Measurements from ENCODE around the gene PRKCE. TPM values are rescaled to one million over a fixed set of nuclear protein-coding genes. Genes with fewer than 3 reads are reported as not detected.

The PRKCE gene
- total RNA-seq, 1 experiment from 2014 or later, result 21.7 TPM

GRCh38 chr2:46002507-46002883 is 351.0 kb downstream of the PRKCE start:
- Histone ChIP-seq H3K79me2 (ENCODE audit: low read depth) (no peaks in the 10 kb centered on the region), H3K4me3 (no peak overlapping the region), H3K27ac (no peak overlapping the region), H3K9me3 (ENCODE audit: insufficient read depth, low read depth) (no peaks in the 10 kb centered on the region), H3K36me3 (ENCODE audit: low read depth) (0 out of 2 replicates have a peak, but pooled peaks cover 6% of the 10 kb centered on the region), H3K4me1 (replicated peaks; ENCODE audit: insufficient read depth) (no peaks in the 10 kb centered on the region), H2AFZ (no peak overlapping the region), H3K9me2 (ENCODE audit: insufficient read depth) (no peaks in the 10 kb centered on the region), H3K27me3 (ENCODE audit: insufficient read depth, low read depth) (no peaks in the 10 kb centered on the region), H3K4me2 (no peak overlapping the region), H4K20me1 (ENCODE audit: insufficient read depth) (no peaks in the 10 kb centered on the region), H3F3A (ENCODE audit: insufficient read depth, low read depth) (no peaks in the 10 kb centered on the region)
- ChIA-PET CTCF (no interaction called here), POLR2A (ENCODE audit: unreplicated experiment) (no interaction called here)
- no TSS peak for BruUV-seq (replicated peaks)
- no peak for DNase-seq
- intact Hi-C loops (cut with micrococcal nuclease; ENCODE audit: unreplicated experiment), result no loop called here
- TF ChIP-seq EZH2 (IDR thresholded peaks at IDR 0.05; ENCODE audit: low read depth), result no peak
- no peak for TF ChIP-seq CTCF (conservative IDR thresholded peaks at IDR 0.05)

DNA sequence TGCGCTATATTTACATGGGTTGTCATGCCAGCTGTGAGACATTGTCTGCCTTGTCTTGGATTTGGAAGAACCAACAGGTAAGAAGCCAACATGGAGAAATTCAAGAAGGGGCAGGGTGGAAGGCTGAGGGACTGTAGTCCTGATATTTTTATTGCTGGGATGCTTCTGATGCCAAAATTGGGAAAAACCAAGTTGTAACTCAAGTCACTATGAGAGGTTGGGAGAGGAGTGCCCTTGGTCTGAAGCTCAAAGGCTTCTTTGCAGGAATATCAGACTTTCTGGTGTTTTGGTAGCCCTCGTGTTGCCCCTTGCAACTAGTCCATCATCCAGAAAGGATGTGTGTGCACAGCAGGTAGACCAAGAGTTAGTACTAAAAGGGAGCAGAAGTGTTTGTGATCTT is 351.5 kb downstream of the PRKCE start:
- H3F3A ChIP-seq (ENCODE audit: insufficient read depth, low read depth), result peaks cover 2% of the 10 kb centered on the region; the same call in 1 of the 2 replicates
- H3K9me2 ChIP-seq (ENCODE audit: insufficient read depth), result no peaks in the 10 kb centered on the region
- H3K4me1 ChIP-seq (replicated peaks; ENCODE audit: insufficient read depth), result peaks cover 5% of the 10 kb centered on the region
- H4K20me1 ChIP-seq (ENCODE audit: insufficient read depth), result no peaks in the 10 kb centered on the region
- ChIA-PET CTCF (no interaction called here), POLR2A (ENCODE audit: unreplicated experiment) (no interaction called here)
- TF ChIP-seq CTCF (conservative IDR thresholded peaks at IDR 0.05) (no peak), EZH2 (IDR thresholded peaks at IDR 0.05; ENCODE audit: low read depth) (no peak)
- no peaks in the 10 kb centered on the region for H3K79me2 ChIP-seq (ENCODE audit: low read depth)
- no peak overlapping the region for H3K4me2 ChIP-seq
- no peaks in the 10 kb centered on the region for H3K9me3 ChIP-seq (ENCODE audit: insufficient read depth, low read depth)
- 0 out of 2 replicates have a peak, but pooled peaks cover 6% of the 10 kb centered on the region for H3K36me3 ChIP-seq (ENCODE audit: low read depth)
- no peak overlapping the region for H3K4me3 ChIP-seq
- no peaks in the 10 kb centered on the region for H3K27me3 ChIP-seq (ENCODE audit: insufficient read depth, low read depth)
- no peak for DNase-seq
- no peak overlapping the region for H3K27ac ChIP-seq
- intact Hi-C loops (cut with micrococcal nuclease; ENCODE audit: unreplicated experiment), result no loop called here
- BruUV-seq (replicated peaks), result no TSS peak
- no peak overlapping the region for H2AFZ ChIP-seq

DNA sequence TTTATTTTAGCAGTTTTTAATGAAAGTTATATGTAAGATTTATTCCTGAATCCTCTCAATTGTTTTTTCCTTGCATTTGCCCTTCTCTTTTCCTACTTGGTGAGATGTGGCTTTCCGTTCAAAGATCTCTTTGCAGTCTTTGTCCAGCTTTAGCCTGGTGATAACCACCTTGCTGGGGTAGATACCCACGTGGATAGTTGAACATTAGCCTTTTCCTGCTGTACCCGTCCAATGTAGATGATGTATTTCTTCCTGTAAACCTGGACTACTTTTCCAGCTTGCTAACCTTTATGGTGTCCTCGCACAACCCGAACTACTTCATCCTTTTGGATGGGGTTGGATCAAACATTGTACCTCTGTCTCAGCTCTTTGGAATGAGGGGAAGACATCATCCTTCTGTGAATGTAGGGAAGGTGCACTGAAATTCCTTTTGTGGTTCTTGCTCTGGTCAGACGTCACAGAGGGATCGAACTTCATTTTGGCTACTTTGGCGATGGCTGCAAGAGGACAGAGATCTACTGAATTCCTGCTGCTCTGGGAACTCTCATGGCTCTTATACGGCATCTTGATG is 352.5 kb downstream of the PRKCE start:
- Histone ChIP-seq H3K27ac (no peak overlapping the region), H3K27me3 (ENCODE audit: insufficient read depth, low read depth) (no peaks in the 10 kb centered on the region), H3K9me3 (ENCODE audit: insufficient read depth, low read depth) (no peaks in the 10 kb centered on the region), H2AFZ (no peak overlapping the region), H3K4me1 (replicated peaks; ENCODE audit: insufficient read depth) (peaks cover 15% of the 10 kb centered on the region), H4K20me1 (ENCODE audit: insufficient read depth) (no peaks in the 10 kb centered on the region), H3K4me3 (no peak overlapping the region), H3K79me2 (ENCODE audit: low read depth) (no peaks in the 10 kb centered on the region), H3K9me2 (ENCODE audit: insufficient read depth) (no peaks in the 10 kb centered on the region), H3F3A (ENCODE audit: insufficient read depth, low read depth) (peaks cover 9% of the 10 kb centered on the region; the same call in 1 of the 2 replicates), H3K36me3 (ENCODE audit: low read depth) (0 out of 2 replicates have a peak, but pooled peaks cover 6% of the 10 kb centered on the region), H3K4me2 (no peak overlapping the region)
- DNase-seq, result no peak
- ChIA-PET POLR2A (ENCODE audit: unreplicated experiment) (no interaction called here), CTCF (no interaction called here)
- intact Hi-C loops (cut with micrococcal nuclease; ENCODE audit: unreplicated experiment), result no loop called here
- TF ChIP-seq CTCF (conservative IDR thresholded peaks at IDR 0.05) (no peak), EZH2 (IDR thresholded peaks at IDR 0.05; ENCODE audit: low read depth) (no peak)
- BruUV-seq (replicated peaks), result no TSS peak
